Measurements from ENCODE around the gene S100PBP. TPM values are rescaled to one million over a fixed set of nuclear protein-coding genes. Genes with fewer than 3 reads are reported as not detected.

The S100PBP gene
- polyA plus RNA-seq, 1 of the 3 experiments (the other 2 are of a cell fraction): 13.2 TPM

DNA sequence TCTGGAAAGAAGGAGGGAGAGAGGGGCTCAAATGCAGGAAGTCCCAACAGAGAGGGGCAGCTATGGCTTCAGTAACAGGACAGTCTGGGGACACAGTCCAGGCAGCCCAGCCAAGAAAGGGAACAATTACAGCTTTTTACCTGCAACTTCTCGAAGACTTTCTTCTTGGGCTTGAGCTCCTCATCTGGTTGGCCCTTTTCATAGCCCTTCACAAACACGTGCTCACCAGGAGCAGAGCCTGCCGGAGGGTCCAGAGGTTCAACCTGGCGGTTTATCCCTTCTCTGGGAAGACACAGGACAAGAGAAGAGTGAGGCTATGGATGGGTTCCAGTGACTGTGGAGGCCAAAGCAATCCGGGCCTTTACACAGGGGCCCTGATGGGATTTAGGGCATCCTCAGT, 38.2 kb upstream of the S100PBP start:
- Histone ChIP-seq H3K4me3 (ENCODE audit: low read depth in 2 of 2, low read length in 1 of 2) (no peak overlapping the region), H3K27me3 (ENCODE audit: insufficient read depth) (no peaks in the 10 kb centered on the region), H2AFZ (ENCODE audit: low read depth) (no peak overlapping the region), H3K4me2 (no peak overlapping the region), H3K4me1 (ENCODE audit: control insufficient read depth in 1 of 2, insufficient read depth in 2 of 2, low read depth in 1 of 2, low read length in 1 of 2) (peaks cover 16 to 20% of the 10 kb centered on the region in 2 experiments), H3K9me3 (no peaks in the 10 kb centered on the region), H3K27ac (ENCODE audit: low read depth in 2 of 2, low read length in 1 of 2) (no peak overlapping the region), H3K9me2 (no peaks in the 10 kb centered on the region), H3K36me3 (replicated peaks in 1 of 2; ENCODE audit: control insufficient read depth in 1 of 2, insufficient read depth in 2 of 2, low read length in 1 of 2) (peaks cover 51 to 61% of the 10 kb centered on the region in 2 experiments), H3K9ac (no peak overlapping the region), H3K79me2 (ENCODE audit: insufficient read depth) (no peaks in the 10 kb centered on the region), H3F3A (replicated peaks; ENCODE audit: insufficient read depth) (peaks cover 59% of the 10 kb centered on the region), H4K20me1 (ENCODE audit: insufficient read depth) (peaks cover 6% of the 10 kb centered on the region; the same call in 1 of the 2 replicates)
- ChIA-PET CTCF (interaction anchor here (1.0 to 19.0 kb wide), 2 partner anchors 69 to 259 kb away, joined by 3 to 392 read pairs; partner anchors contain the start of gene SYNC), POLR2A (interaction anchor here (0.6 kb wide), 1 partner anchor 307 kb away, joined by 3 read pairs; no protein-coding TSS in a partner anchor)
- no peak for DNase-seq
- TF ChIP-seq, protein P1, sequence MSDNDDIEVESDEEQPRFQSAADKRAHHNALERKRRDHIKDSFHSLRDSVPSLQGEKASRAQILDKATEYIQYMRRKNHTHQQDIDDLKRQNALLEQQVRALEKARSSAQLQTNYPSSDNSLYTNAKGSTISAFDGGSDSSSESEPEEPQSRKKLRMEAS (IDR thresholded peaks at IDR 0.05; ENCODE audit: low read depth): no peak
- no peak for TF ChIP-seq TAF1 (IDR thresholded peaks at IDR 0.05; ENCODE audit: borderline replicate concordance, low read depth, low read length)
- TF ChIP-seq, protein P2, sequence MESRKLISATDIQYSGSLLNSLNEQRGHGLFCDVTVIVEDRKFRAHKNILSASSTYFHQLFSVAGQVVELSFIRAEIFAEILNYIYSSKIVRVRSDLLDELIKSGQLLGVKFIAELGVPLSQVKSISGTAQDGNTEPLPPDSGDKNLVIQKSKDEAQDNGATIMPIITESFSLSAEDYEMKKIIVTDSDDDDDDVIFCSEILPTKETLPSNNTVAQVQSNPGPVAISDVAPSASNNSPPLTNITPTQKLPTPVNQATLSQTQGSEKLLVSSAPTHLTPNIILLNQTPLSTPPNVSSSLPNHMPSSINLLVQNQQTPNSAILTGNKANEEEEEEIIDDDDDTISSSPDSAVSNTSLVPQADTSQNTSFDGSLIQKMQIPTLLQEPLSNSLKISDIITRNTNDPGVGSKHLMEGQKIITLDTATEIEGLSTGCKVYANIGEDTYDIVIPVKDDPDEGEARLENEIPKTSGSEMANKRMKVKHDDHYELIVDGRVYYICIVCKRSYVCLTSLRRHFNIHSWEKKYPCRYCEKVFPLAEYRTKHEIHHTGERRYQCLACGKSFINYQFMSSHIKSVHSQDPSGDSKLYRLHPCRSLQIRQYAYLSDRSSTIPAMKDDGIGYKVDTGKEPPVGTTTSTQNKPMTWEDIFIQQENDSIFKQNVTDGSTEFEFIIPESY (IDR thresholded peaks at IDR 0.05; ENCODE audit: borderline replicate concordance, low read depth): no peak
- no peak for TF ChIP-seq FOXM1 (IDR thresholded peaks at IDR 0.05; ENCODE audit: low read depth)
- TF ChIP-seq POLR2AphosphoS5 (IDR thresholded peaks at IDR 0.05; ENCODE audit: low read depth, low read length): no peak
- TF ChIP-seq, protein P3, sequence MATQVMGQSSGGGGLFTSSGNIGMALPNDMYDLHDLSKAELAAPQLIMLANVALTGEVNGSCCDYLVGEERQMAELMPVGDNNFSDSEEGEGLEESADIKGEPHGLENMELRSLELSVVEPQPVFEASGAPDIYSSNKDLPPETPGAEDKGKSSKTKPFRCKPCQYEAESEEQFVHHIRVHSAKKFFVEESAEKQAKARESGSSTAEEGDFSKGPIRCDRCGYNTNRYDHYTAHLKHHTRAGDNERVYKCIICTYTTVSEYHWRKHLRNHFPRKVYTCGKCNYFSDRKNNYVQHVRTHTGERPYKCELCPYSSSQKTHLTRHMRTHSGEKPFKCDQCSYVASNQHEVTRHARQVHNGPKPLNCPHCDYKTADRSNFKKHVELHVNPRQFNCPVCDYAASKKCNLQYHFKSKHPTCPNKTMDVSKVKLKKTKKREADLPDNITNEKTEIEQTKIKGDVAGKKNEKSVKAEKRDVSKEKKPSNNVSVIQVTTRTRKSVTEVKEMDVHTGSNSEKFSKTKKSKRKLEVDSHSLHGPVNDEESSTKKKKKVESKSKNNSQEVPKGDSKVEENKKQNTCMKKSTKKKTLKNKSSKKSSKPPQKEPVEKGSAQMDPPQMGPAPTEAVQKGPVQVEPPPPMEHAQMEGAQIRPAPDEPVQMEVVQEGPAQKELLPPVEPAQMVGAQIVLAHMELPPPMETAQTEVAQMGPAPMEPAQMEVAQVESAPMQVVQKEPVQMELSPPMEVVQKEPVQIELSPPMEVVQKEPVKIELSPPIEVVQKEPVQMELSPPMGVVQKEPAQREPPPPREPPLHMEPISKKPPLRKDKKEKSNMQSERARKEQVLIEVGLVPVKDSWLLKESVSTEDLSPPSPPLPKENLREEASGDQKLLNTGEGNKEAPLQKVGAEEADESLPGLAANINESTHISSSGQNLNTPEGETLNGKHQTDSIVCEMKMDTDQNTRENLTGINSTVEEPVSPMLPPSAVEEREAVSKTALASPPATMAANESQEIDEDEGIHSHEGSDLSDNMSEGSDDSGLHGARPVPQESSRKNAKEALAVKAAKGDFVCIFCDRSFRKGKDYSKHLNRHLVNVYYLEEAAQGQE (IDR thresholded peaks at IDR 0.05; ENCODE audit: low read depth, low read length): no peak
- no peak for TF ChIP-seq TCF12 (IDR thresholded peaks at IDR 0.05)
- TF ChIP-seq, protein P4, sequence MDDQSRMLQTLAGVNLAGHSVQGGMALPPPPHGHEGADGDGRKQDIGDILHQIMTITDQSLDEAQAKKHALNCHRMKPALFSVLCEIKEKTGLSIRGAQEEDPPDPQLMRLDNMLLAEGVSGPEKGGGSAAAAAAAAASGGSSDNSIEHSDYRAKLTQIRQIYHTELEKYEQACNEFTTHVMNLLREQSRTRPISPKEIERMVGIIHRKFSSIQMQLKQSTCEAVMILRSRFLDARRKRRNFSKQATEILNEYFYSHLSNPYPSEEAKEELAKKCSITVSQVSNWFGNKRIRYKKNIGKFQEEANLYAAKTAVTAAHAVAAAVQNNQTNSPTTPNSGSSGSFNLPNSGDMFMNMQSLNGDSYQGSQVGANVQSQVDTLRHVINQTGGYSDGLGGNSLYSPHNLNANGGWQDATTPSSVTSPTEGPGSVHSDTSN (IDR thresholded peaks at IDR 0.05): no peak
- TF ChIP-seq MEF2A (IDR thresholded peaks at IDR 0.05; ENCODE audit: borderline replicate concordance, low read depth): no peak
- TF ChIP-seq, protein P5, sequence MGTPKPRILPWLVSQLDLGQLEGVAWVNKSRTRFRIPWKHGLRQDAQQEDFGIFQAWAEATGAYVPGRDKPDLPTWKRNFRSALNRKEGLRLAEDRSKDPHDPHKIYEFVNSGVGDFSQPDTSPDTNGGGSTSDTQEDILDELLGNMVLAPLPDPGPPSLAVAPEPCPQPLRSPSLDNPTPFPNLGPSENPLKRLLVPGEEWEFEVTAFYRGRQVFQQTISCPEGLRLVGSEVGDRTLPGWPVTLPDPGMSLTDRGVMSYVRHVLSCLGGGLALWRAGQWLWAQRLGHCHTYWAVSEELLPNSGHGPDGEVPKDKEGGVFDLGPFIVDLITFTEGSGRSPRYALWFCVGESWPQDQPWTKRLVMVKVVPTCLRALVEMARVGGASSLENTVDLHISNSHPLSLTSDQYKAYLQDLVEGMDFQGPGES (IDR thresholded peaks at IDR 0.05; ENCODE audit: low read depth, low read length): no peak
- no peak for TF ChIP-seq JUND (IDR thresholded peaks at IDR 0.05)
- no peak for TF ChIP-seq TEAD4 (IDR thresholded peaks at IDR 0.05; ENCODE audit: borderline replicate concordance, insufficient read depth)
- no peak for TF ChIP-seq YY1 (IDR thresholded peaks at IDR 0.05; ENCODE audit: low read depth)
- TF ChIP-seq, protein P6, sequence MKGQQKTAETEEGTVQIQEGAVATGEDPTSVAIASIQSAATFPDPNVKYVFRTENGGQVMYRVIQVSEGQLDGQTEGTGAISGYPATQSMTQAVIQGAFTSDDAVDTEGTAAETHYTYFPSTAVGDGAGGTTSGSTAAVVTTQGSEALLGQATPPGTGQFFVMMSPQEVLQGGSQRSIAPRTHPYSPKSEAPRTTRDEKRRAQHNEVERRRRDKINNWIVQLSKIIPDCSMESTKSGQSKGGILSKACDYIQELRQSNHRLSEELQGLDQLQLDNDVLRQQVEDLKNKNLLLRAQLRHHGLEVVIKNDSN (IDR thresholded peaks at IDR 0.05; ENCODE audit: borderline replicate concordance, low read depth): no peak
- 95% methylated on average over 3 of the region's 5 CpGs for WGBS (ENCODE audit: low lambda C conversion rate)

Measured in SK-N-SH (cell line).